ENCODE results near the gene PHLDA2.

The PHLDA2 gene

GRCh38 chr11:2954263-2954662 is 25.0 kb upstream of the PHLDA2 start:
- POLR2A ChIA-PET, result interaction anchor here (0.8 kb wide), 1 partner anchor 8 kb away, joined by 3 read pairs; no protein-coding TSS in a partner anchor
- CTCF ChIA-PET, result interaction anchor here (0.6 to 4.0 kb wide), 8 partner anchors 8 to 69 kb away, joined by 3 to 14 read pairs (median 4); partner anchors contain the start of gene CDKN1C

GRCh38 chr11:2952290-2952689 is 23.1 kb upstream of the PHLDA2 start:
- POLR2A ChIA-PET, result no interaction called here
- CTCF ChIA-PET, result interaction anchor here (0.8 to 2.5 kb wide), 6 partner anchors 9 to 531 kb away, joined by 3 to 14 read pairs (median 4); no protein-coding TSS in a partner anchor
- 90% methylated on average over 6 of the region's 6 CpGs for WGBS (ENCODE audit: insufficient coverage)
- H3K36me3 ChIP-seq (ENCODE audit: control insufficient read depth in 4 of 4, insufficient read depth in 4 of 4, low read length in 3 of 4), result peaks cover 20 to 99% (median 85%) of the 10 kb centered on the region in 4 experiments
- H3K27ac ChIP-seq (ENCODE audit: insufficient read depth in 1 of 2, low read depth in 1 of 2, low read length in 2 of 2, poor library complexity in 1 of 2, severe bottlenecking in 2 of 2), result no peak overlapping the region
- no peaks in the 10 kb centered on the region for H3K9me3 ChIP-seq (ENCODE audit: control extremely low read depth in 1 of 5, control insufficient read depth in 4 of 5, insufficient read depth in 2 of 5, low read depth in 1 of 5, low read length in 4 of 5)
- H3K4me1 ChIP-seq (ENCODE audit: control extremely low read depth in 1 of 4, control insufficient read depth in 4 of 4, insufficient read depth in 4 of 4, low read length in 3 of 4), result peaks cover 0 to 18% (median 13%) of the 10 kb centered on the region in 4 experiments
- DNase-seq, result no peak
- no peaks in the 10 kb centered on the region for H3K27me3 ChIP-seq (replicated peaks in 2 of 5; ENCODE audit: control insufficient read depth in 4 of 5, insufficient read depth in 5 of 5, low read length in 4 of 5)
- H3K4me3 ChIP-seq (ENCODE audit: control insufficient read depth in 1 of 7, extremely low read depth in 1 of 7, insufficient read depth in 4 of 7, low read depth in 2 of 7, low read length in 6 of 7), result no peak overlapping the region

More at GRCh38 chr11:2954263-2954662, 25.0 kb upstream of the PHLDA2 start:
- Histone ChIP-seq H3K36me3 (ENCODE audit: control insufficient read depth in 4 of 4, insufficient read depth in 4 of 4, low read length in 3 of 4) (peaks cover 23 to 97% (median 85%) of the 10 kb centered on the region in 4 experiments), H3K4me3 (ENCODE audit: control insufficient read depth in 1 of 7, extremely low read depth in 1 of 7, insufficient read depth in 4 of 7, low read depth in 2 of 7, low read length in 6 of 7) (no peak overlapping the region), H3K27me3 (replicated peaks in 2 of 5; ENCODE audit: control insufficient read depth in 4 of 5, insufficient read depth in 5 of 5, low read length in 4 of 5) (no peaks in the 10 kb centered on the region), H3K4me1 (ENCODE audit: control extremely low read depth in 1 of 4, control insufficient read depth in 4 of 4, insufficient read depth in 4 of 4, low read length in 3 of 4) (peaks cover 0 to 18% (median 13%) of the 10 kb centered on the region in 4 experiments), H3K27ac (ENCODE audit: insufficient read depth in 1 of 2, low read depth in 1 of 2, low read length in 2 of 2, poor library complexity in 1 of 2, severe bottlenecking in 2 of 2) (peak overlapping the region in 1 of 2 experiments; percentile 21), H3K9me3 (ENCODE audit: control extremely low read depth in 1 of 5, control insufficient read depth in 4 of 5, insufficient read depth in 2 of 5, low read depth in 1 of 5, low read length in 4 of 5) (no peaks in the 10 kb centered on the region)
- DNase-seq, result peak in 2 of 3 donors; percentile 50 to 68
- WGBS (ENCODE audit: insufficient coverage), result 89% methylated on average over 3 of the region's 6 CpGs

DNA sequence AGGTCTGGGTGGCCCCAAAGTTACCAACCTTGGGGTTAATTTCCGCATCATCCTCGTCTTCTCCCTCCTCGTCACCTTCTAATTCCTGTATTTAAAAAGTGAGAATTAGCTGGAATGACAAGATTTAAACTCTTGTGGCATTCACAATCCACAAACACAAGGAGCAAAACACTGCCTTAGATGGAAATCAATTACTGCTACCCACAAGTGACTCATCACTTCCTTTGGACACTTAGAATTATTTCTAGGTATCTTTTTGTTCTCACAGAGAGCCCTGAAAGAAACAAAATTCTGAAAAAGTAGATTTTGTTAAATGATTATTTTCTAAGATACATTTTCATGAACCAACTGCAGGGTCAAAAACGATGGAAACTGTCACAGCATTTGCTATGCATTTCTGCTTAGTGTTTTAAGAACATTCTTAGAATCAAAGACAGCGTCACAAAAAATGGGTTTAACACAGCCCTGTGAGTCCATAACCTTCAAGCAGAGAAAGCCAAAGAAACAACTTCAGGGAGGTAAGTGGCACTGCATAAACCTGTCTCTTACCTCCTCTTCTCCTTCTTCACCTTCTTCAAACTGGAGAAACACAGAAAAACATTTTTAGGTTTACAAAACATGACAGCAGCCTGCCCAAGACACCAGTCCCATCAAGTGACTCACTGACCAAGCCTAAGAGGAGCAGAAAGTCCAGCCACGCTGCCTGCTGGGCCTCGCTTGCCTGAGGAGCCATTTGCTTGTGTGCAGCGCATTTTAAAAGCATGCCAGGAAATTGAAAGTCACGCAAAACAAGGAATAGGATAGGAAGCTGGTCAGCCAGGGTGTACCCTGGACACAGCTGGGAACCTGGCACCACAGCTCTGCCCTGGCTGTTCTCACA is 22.3 kb upstream of the PHLDA2 start:
- peak overlapping the region in 1 of 2 experiments; percentile 56 for H3K27ac ChIP-seq (ENCODE audit: insufficient read depth in 1 of 2, low read depth in 1 of 2, low read length in 2 of 2, poor library complexity in 1 of 2, severe bottlenecking in 2 of 2)
- POLR2A ChIA-PET, result no interaction called here
- DNase-seq, result peak in 2 of 3 donors; percentile 35 to 45
- H3K4me3 ChIP-seq (ENCODE audit: control insufficient read depth in 1 of 7, extremely low read depth in 1 of 7, insufficient read depth in 4 of 7, low read depth in 2 of 7, low read length in 6 of 7), result no peak overlapping the region
- CTCF ChIA-PET, result interaction anchor here (1.0 to 2.1 kb wide), 5 partner anchors 23 to 420 kb away, joined by 3 to 14 read pairs (median 3); no protein-coding TSS in a partner anchor
- peaks cover 0 to 21% (median 15%) of the 10 kb centered on the region in 4 experiments for H3K4me1 ChIP-seq (ENCODE audit: control extremely low read depth in 1 of 4, control insufficient read depth in 4 of 4, insufficient read depth in 4 of 4, low read length in 3 of 4)
- peaks cover 20 to 99% (median 82%) of the 10 kb centered on the region in 4 experiments for H3K36me3 ChIP-seq (ENCODE audit: control insufficient read depth in 4 of 4, insufficient read depth in 4 of 4, low read length in 3 of 4)
- H3K27me3 ChIP-seq (replicated peaks in 2 of 5; ENCODE audit: control insufficient read depth in 4 of 5, insufficient read depth in 5 of 5, low read length in 4 of 5), result no peaks in the 10 kb centered on the region
- WGBS (ENCODE audit: insufficient coverage), result 90% methylated on average over 6 of the region's 9 CpGs
- H3K9me3 ChIP-seq (ENCODE audit: control extremely low read depth in 1 of 5, control insufficient read depth in 4 of 5, insufficient read depth in 2 of 5, low read depth in 1 of 5, low read length in 4 of 5), result no peaks in the 10 kb centered on the region

DNA sequence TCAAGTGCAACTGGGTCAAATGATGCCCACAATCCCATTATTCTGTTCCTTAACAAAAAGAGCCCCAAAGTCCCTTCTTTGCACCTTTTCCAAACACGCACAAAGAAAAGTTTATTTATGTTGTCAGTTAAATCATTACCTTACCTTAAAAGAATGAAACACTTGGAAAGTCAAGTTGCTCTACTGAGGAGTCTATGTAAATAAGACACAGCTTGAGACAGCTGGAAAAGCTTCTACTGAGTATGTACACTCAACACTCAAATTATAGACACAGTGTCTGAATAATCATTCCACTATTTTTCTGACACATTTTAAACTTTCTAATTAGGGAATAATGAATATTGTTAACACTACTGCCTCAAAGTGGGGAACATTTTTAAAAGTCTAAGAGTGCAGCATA is 21.6 kb upstream of the PHLDA2 start:
- POLR2A ChIA-PET, result no interaction called here

GRCh38 chr11:2949920-2950319 is 20.7 kb upstream of the PHLDA2 start:
- Histone ChIP-seq H3K4me1 (ENCODE audit: control extremely low read depth in 1 of 4, control insufficient read depth in 4 of 4, insufficient read depth in 4 of 4, low read length in 3 of 4) (peaks cover 0 to 36% (median 28%) of the 10 kb centered on the region in 4 experiments), H3K27me3 (replicated peaks in 2 of 5; ENCODE audit: control insufficient read depth in 4 of 5, insufficient read depth in 5 of 5, low read length in 4 of 5) (no peaks in the 10 kb centered on the region), H3K27ac (ENCODE audit: insufficient read depth in 1 of 2, low read depth in 1 of 2, low read length in 2 of 2, poor library complexity in 1 of 2, severe bottlenecking in 2 of 2) (no peak overlapping the region), H3K9me3 (ENCODE audit: control extremely low read depth in 1 of 5, control insufficient read depth in 4 of 5, insufficient read depth in 2 of 5, low read depth in 1 of 5, low read length in 4 of 5) (no peaks in the 10 kb centered on the region), H3K36me3 (ENCODE audit: control insufficient read depth in 4 of 4, insufficient read depth in 4 of 4, low read length in 3 of 4) (peaks cover 17 to 98% (median 70%) of the 10 kb centered on the region in 4 experiments), H3K4me3 (ENCODE audit: control insufficient read depth in 1 of 7, extremely low read depth in 1 of 7, insufficient read depth in 4 of 7, low read depth in 2 of 7, low read length in 6 of 7) (no peak overlapping the region)
- WGBS (ENCODE audit: insufficient coverage), result 98% methylated on average over 11 of the region's 11 CpGs
- ChIA-PET POLR2A (interaction anchor here (1.0 kb wide), 1 partner anchor 9 kb away, joined by 5 read pairs; no protein-coding TSS in a partner anchor), CTCF (interaction anchor here (1.2 to 1.3 kb wide), 2 partner anchors 16 to 74 kb away, joined by 3 to 6 read pairs; no protein-coding TSS in a partner anchor)
- DNase-seq, result no peak

More for the DNA sequence above, 21.6 kb upstream of the PHLDA2 start:
- WGBS (ENCODE audit: insufficient coverage), result no CpG with 5 or more reads among the region's 1 CpG
- Histone ChIP-seq H3K36me3 (ENCODE audit: control insufficient read depth in 4 of 4, insufficient read depth in 4 of 4, low read length in 3 of 4) (peaks cover 17 to 99% (median 78%) of the 10 kb centered on the region in 4 experiments), H3K27ac (ENCODE audit: insufficient read depth in 1 of 2, low read depth in 1 of 2, low read length in 2 of 2, poor library complexity in 1 of 2, severe bottlenecking in 2 of 2) (no peak overlapping the region), H3K9me3 (ENCODE audit: control extremely low read depth in 1 of 5, control insufficient read depth in 4 of 5, insufficient read depth in 2 of 5, low read depth in 1 of 5, low read length in 4 of 5) (no peaks in the 10 kb centered on the region), H3K4me1 (ENCODE audit: control extremely low read depth in 1 of 4, control insufficient read depth in 4 of 4, insufficient read depth in 4 of 4, low read length in 3 of 4) (peaks cover 0 to 27% (median 21%) of the 10 kb centered on the region in 4 experiments), H3K4me3 (ENCODE audit: control insufficient read depth in 1 of 7, extremely low read depth in 1 of 7, insufficient read depth in 4 of 7, low read depth in 2 of 7, low read length in 6 of 7) (no peak overlapping the region), H3K27me3 (replicated peaks in 2 of 5; ENCODE audit: control insufficient read depth in 4 of 5, insufficient read depth in 5 of 5, low read length in 4 of 5) (no peaks in the 10 kb centered on the region)
- CTCF ChIA-PET, result interaction anchor here (1.0 to 1.5 kb wide), 5 partner anchors 17 to 420 kb away, joined by 3 to 6 read pairs (median 3); no protein-coding TSS in a partner anchor
- DNase-seq, result no peak

GRCh38 chr11:2947744-2948143 is 18.5 kb upstream of the PHLDA2 start:
- Histone ChIP-seq H3K27ac (ENCODE audit: insufficient read depth in 1 of 2, low read depth in 1 of 2, low read length in 2 of 2, poor library complexity in 1 of 2, severe bottlenecking in 2 of 2) (no peak overlapping the region), H3K4me1 (ENCODE audit: control extremely low read depth in 1 of 4, control insufficient read depth in 4 of 4, insufficient read depth in 4 of 4, low read length in 3 of 4) (peaks cover 0 to 41% (median 30%) of the 10 kb centered on the region in 4 experiments), H3K9me3 (ENCODE audit: control extremely low read depth in 1 of 5, control insufficient read depth in 4 of 5, insufficient read depth in 2 of 5, low read depth in 1 of 5, low read length in 4 of 5) (no peaks in the 10 kb centered on the region), H3K27me3 (replicated peaks in 2 of 5; ENCODE audit: control insufficient read depth in 4 of 5, insufficient read depth in 5 of 5, low read length in 4 of 5) (no peaks in the 10 kb centered on the region), H3K36me3 (ENCODE audit: control insufficient read depth in 4 of 4, insufficient read depth in 4 of 4, low read length in 3 of 4) (peaks cover 13 to 91% (median 61%) of the 10 kb centered on the region in 4 experiments), H3K4me3 (ENCODE audit: control insufficient read depth in 1 of 7, extremely low read depth in 1 of 7, insufficient read depth in 4 of 7, low read depth in 2 of 7, low read length in 6 of 7) (no peak overlapping the region)
- WGBS (ENCODE audit: insufficient coverage), result 94% methylated on average over 5 of the region's 11 CpGs
- no peak for DNase-seq
- ChIA-PET POLR2A (no interaction called here), CTCF (interaction anchor here (0.8 to 2.4 kb wide), 3 partner anchors 10 to 18 kb away, joined by 3 to 12 read pairs (median 4); no protein-coding TSS in a partner anchor)
